K562 treated with DMSO at 1 percent for 24 hours (cell line): Measurements from ENCODE around the gene WDR27. TPM values are rescaled to one million over a fixed set of nuclear protein-coding genes. Genes with fewer than 3 reads are reported as not detected.

Experiments
- total RNA-seq: library from RNA; unstranded; fragments of 300-600 nt; gene quantifications from 2 replicates; pipeline ENCODE4 v1.2.3, GENCODE V29; 2022; ENCODE audit warnings: low read depth; ENCODE audit not compliant: insufficient read depth

Gene WDR27
- 20.7 and 21.4 TPM in 2 replicates for total RNA-seq

DNA sequence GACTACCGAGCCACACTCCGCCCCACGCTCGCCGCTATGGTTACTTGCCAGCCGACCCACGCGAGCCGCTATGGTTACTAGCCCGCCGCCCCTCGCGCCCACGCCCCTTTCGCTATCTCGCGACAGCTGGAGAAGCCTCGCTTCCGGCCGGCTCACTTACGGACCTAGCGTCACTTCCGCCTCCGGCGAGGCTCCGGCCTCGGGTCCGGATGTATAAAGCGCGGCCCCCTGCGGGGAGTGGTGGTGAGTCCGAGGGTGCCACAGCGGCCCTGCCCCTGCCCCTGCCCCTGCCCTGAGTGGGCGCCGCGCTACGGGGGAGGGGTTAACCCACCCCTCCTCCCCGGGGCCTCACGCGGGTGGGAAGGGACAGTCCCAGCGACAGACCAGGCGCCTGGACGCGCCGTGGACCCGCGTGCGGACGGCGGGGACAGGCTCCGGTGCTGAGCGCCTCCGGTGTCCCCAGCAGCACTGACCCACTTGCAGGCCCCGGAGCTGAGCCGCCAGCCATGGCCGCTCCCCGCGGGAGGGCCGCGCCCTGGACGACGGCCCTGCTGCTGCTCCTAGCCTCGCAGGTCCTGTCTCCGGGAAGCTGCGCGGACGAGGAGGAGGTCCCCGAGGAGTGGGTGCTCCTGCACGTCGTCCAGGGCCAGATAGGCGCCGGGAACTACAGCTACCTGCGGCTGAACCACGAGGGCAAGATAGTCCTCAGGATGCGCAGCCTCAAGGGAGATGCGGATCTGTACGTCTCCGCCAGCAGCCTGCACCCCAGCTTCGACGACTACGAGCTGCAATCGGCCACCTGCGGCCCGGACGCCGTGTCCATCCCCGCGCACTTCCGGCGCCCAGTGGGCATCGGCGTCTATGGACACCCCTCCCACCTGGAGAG is at the start of gene WDR27, which contains the start of gene C6orf120:
Gene WDR27 (minus strand): TSS at position 76 of the 886 bp plus-strand sequence. CDS start 13,024 bp downstream, outside the sequence.
Gene C6orf120 (plus strand): TSS at position 173 of the 886 bp plus-strand sequence. CDS start 334 bp downstream, at position 507.

DNA sequence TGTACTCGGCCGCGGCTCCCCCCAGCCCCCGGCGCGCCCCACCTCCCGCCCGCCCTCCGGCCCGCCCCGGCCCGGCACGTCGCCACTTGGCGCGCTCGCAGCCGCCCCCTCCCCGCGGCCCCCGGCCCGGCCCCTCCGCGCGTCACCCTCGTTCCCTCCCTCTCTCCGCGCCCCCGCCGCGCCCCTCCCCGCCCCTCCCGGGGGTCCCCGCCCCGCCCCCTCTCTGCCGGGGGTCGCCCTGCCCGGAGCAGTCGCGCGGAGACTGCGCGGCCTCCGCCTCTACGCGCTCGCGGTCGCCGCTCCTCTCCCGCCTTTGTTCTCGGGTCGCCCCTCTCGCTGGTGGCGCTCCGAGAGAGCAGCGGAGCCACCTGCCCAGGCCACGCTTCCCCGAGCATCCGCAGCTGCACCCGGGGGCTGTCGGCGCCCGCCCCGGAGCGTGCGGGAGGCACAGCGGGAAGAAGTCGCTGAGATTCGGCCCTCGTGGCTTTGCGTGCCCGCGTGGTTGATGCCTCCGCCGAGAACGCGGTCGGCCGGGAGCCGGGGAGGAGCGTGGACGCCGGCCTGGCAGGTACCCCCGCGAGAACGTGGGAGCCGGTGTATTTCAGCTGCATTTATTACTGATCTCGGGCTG is 22.8 kb upstream of the WDR27 start, which contains the start of gene PHF10:
Gene PHF10 (minus strand): TSS at position 7 of the 631 bp plus-strand sequence. CDS start 569 bp downstream, outside the sequence.

Other genes with a start within 250 kb of the WDR27 start
- 39.0 and 41.4 TPM in 2 replicates for gene C6orf120, start 97 bp upstream of the WDR27 start, total RNA-seq
- 46.1 and 53.1 TPM in 2 replicates for gene PHF10, start 22.5 kb upstream of the WDR27 start, total RNA-seq
- gene DYNLT2, start 49.5 kb upstream of the WDR27 start, total RNA-seq: 2.2 and 2.4 TPM in 2 replicates
- gene ERMARD, start 49.6 kb upstream of the WDR27 start, total RNA-seq: 15.4 and 21.0 TPM in 2 replicates